HG02973 (cell line): ENCODE measurements around the gene CFAP100.
A peak's percentile ranks its signal among the peaks of the same experiment; 100 is the strongest.

Source experiments
- ATAC-seq: cut with Tn5 transposase; IDR thresholded peaks from one replicate; pipeline ENCODE4 v1.9.1; 2021; ENCODE audit warnings: moderate library complexity; ENCODE audit not compliant: unreplicated experiment

Gene CFAP100

GRCh38 chr3:126356373-126357264, 38.1 kb upstream of the CFAP100 start:
- no peak for ATAC-seq

GRCh38 chr3:126357295-126358037, 37.2 kb upstream of the CFAP100 start, which contains the start of gene KLF15:
TSS of gene KLF15 (minus strand) at chr3:126357408. CDS start at chr3:126352922, 4,486 bp downstream.
- peak; percentile 75 for ATAC-seq

DNA sequence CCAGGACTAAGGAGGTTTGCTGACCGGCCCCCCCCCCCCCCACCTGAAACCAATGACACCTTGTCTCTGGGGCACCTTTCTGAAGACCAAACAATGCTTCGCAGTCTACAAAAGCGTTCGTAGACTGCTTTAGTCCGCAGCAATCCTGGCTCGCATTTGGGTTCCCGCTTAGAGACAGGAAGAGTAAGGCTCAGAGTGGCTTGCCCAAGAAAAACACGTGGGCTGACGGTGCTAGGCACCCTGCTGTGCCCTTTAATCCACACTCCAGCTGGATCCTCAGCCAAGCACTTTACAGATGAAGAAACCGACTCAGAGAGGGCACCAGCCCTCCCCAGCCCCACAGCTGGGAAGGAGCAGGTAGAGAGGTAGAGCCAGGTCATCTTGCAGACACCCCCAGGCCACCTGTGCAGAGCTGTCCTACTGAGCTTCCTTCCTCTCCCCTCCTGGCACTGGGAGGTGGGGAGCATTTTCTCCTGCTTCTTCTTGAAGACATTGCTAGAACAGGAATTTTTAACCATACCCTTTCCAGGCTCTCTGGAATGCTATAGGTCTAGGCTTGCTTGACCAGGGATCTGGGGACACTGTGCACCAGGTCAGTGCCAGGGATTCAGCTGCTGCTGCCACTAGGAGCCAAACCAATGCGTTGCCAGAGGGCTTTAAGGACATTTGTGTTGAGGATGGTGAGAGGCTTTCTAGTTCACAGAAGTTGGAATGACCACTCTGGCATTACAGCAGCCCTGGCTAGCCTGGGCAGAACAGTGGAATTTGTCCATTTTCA, 36.5 kb upstream of the CFAP100 start:
- ATAC-seq: no peak

- ATAC-seq: no peak
Measured at GRCh38 chr3:126358816-126359181, 35.9 kb upstream of the CFAP100 start.

- no peak for ATAC-seq
Measured at GRCh38 chr3:126360046-126360713, 34.5 kb upstream of the CFAP100 start.

GRCh38 chr3:126360714-126361060, 34.0 kb upstream of the CFAP100 start:
- no peak for ATAC-seq

- ATAC-seq: no peak
Measured at GRCh38 chr3:126361211-126361610, 33.5 kb upstream of the CFAP100 start.

- ATAC-seq: no peak
Measured at GRCh38 chr3:126364130-126364695, 30.5 kb upstream of the CFAP100 start.

DNA sequence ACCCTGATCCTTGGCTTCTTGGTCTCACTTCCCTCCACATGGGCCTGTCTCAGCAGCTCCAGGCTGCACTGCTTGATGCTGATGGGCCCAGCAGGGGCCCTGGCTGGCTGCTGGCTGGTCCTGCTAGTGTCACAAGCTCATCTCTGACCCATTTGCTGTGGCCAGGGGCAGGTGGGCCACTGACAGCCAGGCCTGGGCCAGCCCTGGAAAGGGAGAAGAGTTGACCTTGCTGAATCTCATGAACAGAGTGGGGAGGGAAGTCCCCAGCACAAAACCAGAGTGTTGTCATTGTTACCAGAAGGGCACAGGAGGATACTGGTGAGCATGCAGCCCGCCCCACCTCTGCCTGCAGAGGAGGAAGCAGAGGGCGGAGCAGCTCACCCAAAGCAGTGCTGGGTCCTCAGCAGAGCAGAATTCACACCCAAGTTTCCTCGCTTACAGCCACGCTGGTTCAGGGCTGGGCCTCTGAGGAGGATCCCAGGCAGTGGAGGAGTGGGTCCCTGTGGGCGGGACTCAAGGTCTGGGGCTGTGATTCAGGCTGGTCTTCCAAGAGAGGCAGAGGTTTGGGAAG, 29.9 kb upstream of the CFAP100 start:
- no peak for ATAC-seq

- ATAC-seq: no peak
Measured at GRCh38 chr3:126365351-126366277, 29.1 kb upstream of the CFAP100 start.

- ATAC-seq: no peak
Measured at GRCh38 chr3:126367316-126367805, 27.3 kb upstream of the CFAP100 start.

- ATAC-seq: no peak
Measured at GRCh38 chr3:126369490-126369889, 25.2 kb upstream of the CFAP100 start.

- ATAC-seq: no peak
Measured at GRCh38 chr3:126370055-126370454, 24.7 kb upstream of the CFAP100 start.

GRCh38 chr3:126370606-126371005, 24.1 kb upstream of the CFAP100 start:
- ATAC-seq: no peak

- no peak for ATAC-seq
Measured at GRCh38 chr3:126371096-126371705, 23.5 kb upstream of the CFAP100 start.

DNA sequence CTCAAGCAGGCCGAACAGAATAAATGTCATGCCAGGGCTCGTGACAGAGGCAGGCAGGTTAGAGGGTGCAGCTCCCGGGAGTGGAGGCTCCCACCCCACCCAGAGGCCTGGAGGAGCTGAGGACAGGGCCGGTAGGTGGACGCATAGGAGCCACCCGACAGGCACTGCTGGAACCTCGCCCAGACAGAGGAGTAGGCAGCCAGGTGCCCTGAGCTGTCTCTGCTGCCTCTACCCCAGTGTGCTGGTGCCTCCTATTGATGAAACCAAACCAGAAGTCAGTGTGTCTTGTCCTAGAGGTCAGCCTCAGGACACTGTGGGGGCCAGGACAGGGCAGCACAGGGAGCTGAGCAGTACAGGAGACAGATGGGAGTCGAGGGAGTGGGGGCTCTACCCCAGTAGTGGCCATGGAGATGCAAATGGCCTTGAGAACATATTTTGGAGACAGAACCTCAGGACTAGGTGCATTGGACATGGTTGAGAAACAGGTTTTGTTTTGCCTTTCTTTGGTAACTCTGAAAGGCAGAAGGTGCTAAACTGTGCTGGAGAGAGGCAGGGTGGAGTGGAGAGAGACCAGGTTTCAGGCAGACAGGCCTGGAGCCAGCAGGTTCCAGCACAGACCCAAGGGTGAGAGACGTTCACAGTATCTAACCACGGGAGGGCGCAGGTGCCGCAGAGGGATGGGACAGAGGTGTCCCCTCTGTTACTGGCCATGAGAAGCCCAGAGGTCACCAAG, 22.1 kb upstream of the CFAP100 start:
- ATAC-seq: no peak

DNA sequence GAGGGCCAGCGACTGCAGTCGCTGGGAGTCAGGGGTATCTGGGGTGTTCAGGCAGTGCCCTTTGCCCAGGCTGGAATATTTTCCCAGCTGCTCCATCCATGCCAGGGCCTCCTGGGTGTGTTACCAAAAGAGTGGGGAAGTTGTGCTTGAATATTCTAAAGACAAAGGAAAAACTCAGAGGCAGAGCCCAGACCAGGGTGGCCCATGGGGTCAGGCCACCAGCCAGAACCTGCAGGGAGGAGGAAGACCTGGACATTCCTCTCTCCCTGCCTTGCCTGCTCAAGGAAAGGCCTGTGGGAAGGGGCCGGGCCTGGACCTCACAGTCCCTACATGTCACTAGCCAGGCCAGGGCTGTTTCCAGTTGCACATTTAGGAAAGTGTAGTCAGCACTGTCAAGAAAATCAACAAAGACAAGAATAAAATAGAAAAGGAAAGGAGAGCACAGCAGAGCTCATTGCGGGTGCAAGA, 21.5 kb upstream of the CFAP100 start:
- no peak for ATAC-seq
